Subcutaneous adipose tissue (tissue), 4 donors: ENCODE measurements around the gene CHCHD1. TPM values are rescaled to one million over a fixed set of nuclear protein-coding genes. Genes with fewer than 3 reads are reported as not detected.

Experiments
- small RNA-seq: library from RNA; depleted of rRNA; stranded (forward); fragments of <200 nt; gene quantifications from one replicate; pipeline ENCODE3, GENCODE V24; 2016
- total RNA-seq, 4 donors: library from RNA; depleted of rRNA; stranded (reverse); fragments of >200 nt; gene quantifications; one replicate each; pipeline ENCODE4 v1.1.0, GENCODE V29; 2016
- TF ChIP-seq, protein P1 (sequence below): fragments of 450-650 bp; IDR thresholded peaks from one replicate; pipeline ENCODE4 v1.5.1; 2016; ENCODE audit warnings: low read depth, mild to moderate bottlenecking, control low read depth, antibody characterized with exemption, moderate library complexity

CHCHD1 gene
- total RNA-seq, 4 donors from 2014 or later: 18.0 to 61.0 (median 21.2) TPM

DNA sequence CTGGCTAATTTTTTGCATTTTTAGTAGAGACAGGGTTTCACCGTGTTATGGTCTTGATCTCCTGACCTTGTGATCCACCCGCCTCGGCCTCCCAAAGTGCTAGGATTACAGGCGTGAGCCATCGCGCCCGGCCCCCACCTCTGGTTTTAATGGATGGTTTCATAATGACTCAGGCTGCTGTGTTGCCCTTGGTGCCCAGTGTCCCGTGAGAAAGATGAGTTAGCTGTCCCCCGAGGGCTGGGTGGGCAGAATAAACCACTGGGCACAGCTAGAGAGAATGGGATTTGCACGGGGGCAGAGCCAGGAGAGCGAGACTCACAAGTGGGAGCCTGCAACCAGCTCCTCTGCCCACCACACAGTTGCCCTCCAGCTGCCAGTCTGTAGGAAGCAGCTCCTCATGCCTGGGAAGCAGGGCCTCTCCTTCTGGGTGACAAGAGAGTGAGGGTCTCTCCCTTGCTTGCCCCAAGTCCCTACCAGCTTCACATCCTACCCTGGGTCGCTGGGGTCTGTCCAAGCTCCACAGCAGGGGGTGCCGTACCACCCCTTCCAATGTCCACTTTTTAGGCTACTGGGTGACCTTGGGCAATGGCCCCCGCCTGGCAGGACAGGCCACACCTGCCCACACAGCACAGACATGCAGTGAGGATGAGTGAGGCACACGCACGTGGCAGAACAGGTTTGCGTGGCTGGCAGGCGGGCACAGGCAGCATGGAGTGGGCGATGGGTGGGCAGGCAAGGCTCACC lies 45.7 kb downstream of the CHCHD1 start:
- TF ChIP-seq, protein P1, sequence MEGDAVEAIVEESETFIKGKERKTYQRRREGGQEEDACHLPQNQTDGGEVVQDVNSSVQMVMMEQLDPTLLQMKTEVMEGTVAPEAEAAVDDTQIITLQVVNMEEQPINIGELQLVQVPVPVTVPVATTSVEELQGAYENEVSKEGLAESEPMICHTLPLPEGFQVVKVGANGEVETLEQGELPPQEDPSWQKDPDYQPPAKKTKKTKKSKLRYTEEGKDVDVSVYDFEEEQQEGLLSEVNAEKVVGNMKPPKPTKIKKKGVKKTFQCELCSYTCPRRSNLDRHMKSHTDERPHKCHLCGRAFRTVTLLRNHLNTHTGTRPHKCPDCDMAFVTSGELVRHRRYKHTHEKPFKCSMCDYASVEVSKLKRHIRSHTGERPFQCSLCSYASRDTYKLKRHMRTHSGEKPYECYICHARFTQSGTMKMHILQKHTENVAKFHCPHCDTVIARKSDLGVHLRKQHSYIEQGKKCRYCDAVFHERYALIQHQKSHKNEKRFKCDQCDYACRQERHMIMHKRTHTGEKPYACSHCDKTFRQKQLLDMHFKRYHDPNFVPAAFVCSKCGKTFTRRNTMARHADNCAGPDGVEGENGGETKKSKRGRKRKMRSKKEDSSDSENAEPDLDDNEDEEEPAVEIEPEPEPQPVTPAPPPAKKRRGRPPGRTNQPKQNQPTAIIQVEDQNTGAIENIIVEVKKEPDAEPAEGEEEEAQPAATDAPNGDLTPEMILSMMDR: no peak

DNA sequence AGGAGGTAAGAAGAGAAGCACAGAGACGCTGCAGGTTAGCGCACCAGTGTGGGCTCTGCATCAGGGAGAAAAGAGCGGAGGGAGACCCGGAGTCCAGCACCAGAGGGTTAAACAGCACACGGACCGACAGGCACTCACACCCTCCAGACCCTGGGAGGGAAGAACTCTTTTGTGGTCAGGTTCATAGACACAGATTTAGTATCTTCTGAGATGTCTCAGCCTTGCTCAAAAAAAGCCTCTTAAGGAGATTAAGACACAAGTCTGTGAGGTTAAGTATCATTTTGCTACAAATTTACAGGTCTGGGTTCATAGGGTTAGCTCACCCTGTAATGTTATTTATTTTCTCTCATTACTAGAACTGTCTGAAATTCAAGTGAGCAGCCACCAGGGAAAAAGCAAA lies 46.3 kb downstream of the CHCHD1 start:
- TF ChIP-seq, protein P1: no peak

Small RNAs within 50 kb of the gene (small RNA-seq; reads per million reads assigned to genes)
- gene AC022400.4 (not detected), gene AC022400.9 (not detected), gene ZSWIM8-AS1 (not detected)

Other genes with a start within 250 kb of the CHCHD1 start
- 10 to 100 TPM; 14.8 to 24.9 (median 16.7) TPM for gene USP54, start 190.7 kb upstream of the CHCHD1 start, total RNA-seq
- gene MYOZ1, start 140.6 kb upstream of the CHCHD1 start, total RNA-seq: 1 to 10 TPM in 1 of 4 donors, under 1 TPM in 1, not detected in 2; 0.44 to 4.9 TPM
- not detected for gene SYNPO2L, start 126.0 kb upstream of the CHCHD1 start, total RNA-seq
- 1 to 10 TPM in 3 of 4 donors, under 1 TPM in 1; 0.98 to 9.2 (median 5.9) TPM for gene AGAP5, start 83.9 kb upstream of the CHCHD1 start, total RNA-seq
- gene SEC24C, start 37.7 kb upstream of the CHCHD1 start, total RNA-seq: 10 to 100 TPM; 36.7 to 48.8 (median 40.1) TPM
- gene ZSWIM8, start 3.6 kb downstream of the CHCHD1 start, total RNA-seq: 100 to 1,000 TPM in 1 of 4 donors, 10 to 100 TPM in 3; 62.2 to 134 (median 63.3) TPM
- 10 to 100 TPM; 24.0 to 40.7 (median 27.2) TPM for gene NDST2, start 29.6 kb downstream of the CHCHD1 start, total RNA-seq
- 10 to 100 TPM; 13.2 to 43.9 (median 23.6) TPM for gene CAMK2G, start 92.5 kb downstream of the CHCHD1 start, total RNA-seq
- gene PLAU, start 129.1 kb downstream of the CHCHD1 start, total RNA-seq: 10 to 100 TPM in 2 of 4 donors, 1 to 10 TPM in 2; 6.4 to 11.2 (median 9.9) TPM
- gene VCL, start 216.1 kb downstream of the CHCHD1 start, total RNA-seq: 100 to 1,000 TPM in 1 of 4 donors, 10 to 100 TPM in 3; 64.1 to 113 (median 73.4) TPM